K562 (cell line): ENCODE measurements around the gene NOL11. TPM values are rescaled to one million over a fixed set of nuclear protein-coding genes. Genes with fewer than 3 reads are reported as not detected.

Experiments
- ARNT ChIP-seq, 2 experiments: fragments of 450-650 bp; IDR thresholded peaks; 2 replicates each; pipeline ENCODE4 v1.6.1; 2016; ENCODE audit warnings: mild to moderate bottlenecking in 1 of 2
- CHD1 ChIP-seq: fragments of 200-600 bp; sonication (generic); IDR thresholded peaks from one replicate; pipeline ENCODE4 v1.6.1; 2012; ENCODE audit warnings: mild to moderate bottlenecking, moderate library complexity, low read length, inconsistent platforms
- CREB1 ChIP-seq, 2 experiments: sonication (generic) in 1 of 2; formaldehyde crosslinking in 1 of 2; IDR thresholded peaks; 2 replicates each; pipeline versions ENCODE4 v1.6.1 to v1.8.0; 2012 to 2022; ENCODE audit warnings: inconsistent platforms in 1 of 2, mild to moderate bottlenecking in 1 of 2, missing genetic modification reagents in 1 of 2, moderate library complexity in 1 of 2
- E2F6 ChIP-seq, 2 experiments: IDR thresholded peaks; 2 replicates each; pipeline ENCODE4 v1.6.1; 2011; ENCODE audit warnings: borderline replicate concordance in 1 of 2, control low read depth in 1 of 2, low read depth in 1 of 2, low read length in 1 of 2, mild to moderate bottlenecking in 1 of 2, mixed read lengths in 1 of 2, moderate library complexity in 1 of 2; ENCODE audit not compliant: insufficient read depth in 1 of 2, insufficient read length in 1 of 2, poor library complexity in 1 of 2, severe bottlenecking in 1 of 2; ENCODE audit errors: extremely low read depth in 1 of 2
- FOXP1 ChIP-seq: sonication (generic); formaldehyde crosslinking; IDR thresholded peaks from 2 replicates; pipeline ENCODE4 v1.8.0; 2022; ENCODE audit warnings: mild to moderate bottlenecking, missing genetic modification reagents
- HDAC1 ChIP-seq, 2 experiments: fragments of 450-650 bp; IDR thresholded peaks; 2 replicates each; pipeline ENCODE4 v1.6.1; 2016 to 2017; ENCODE audit warnings: inconsistent platforms in 1 of 2, mild to moderate bottlenecking in 1 of 2, moderate library complexity in 1 of 2
- MEIS2 ChIP-seq: fragments of 450-650 bp; IDR thresholded peaks from 2 replicates; pipeline ENCODE4 v1.6.1; 2014; ENCODE audit warnings: mild to moderate bottlenecking; ENCODE audit not compliant: partially characterized antibody
- MNT ChIP-seq, 2 experiments: fragments of 450-650 bp; conservative IDR thresholded peaks; 2 replicates each; pipeline ENCODE4 v1.6.1; 2017; ENCODE audit warnings: mild to moderate bottlenecking in 2 of 2, moderate library complexity in 2 of 2
- MYBL2 ChIP-seq, 2 experiments: fragments of 450-650 bp in 1 of 2; sonication (generic) in 1 of 2; formaldehyde crosslinking in 1 of 2; IDR thresholded peaks; 2 replicates each; pipeline versions ENCODE4 v1.6.1 to v1.8.1; 2017 to 2022; ENCODE audit warnings: borderline replicate concordance in 1 of 2, inconsistent platforms in 1 of 2, low read depth in 1 of 2, mild to moderate bottlenecking in 1 of 2, missing genetic modification reagents in 1 of 2, moderate library complexity in 1 of 2
- PBX2 ChIP-seq, 2 experiments: IDR thresholded peaks in 1 of 2; conservative IDR thresholded peaks in 1 of 2; 2 replicates each; pipeline ENCODE4 v1.6.1; 2016; ENCODE audit warnings: low read depth in 2 of 2, mild to moderate bottlenecking in 1 of 2, missing compliant biosample characterization in 1 of 2, missing genetic modification characterization in 1 of 2, moderate library complexity in 1 of 2
- PRDM10 ChIP-seq: fragments of 450-650 bp; IDR thresholded peaks from 2 replicates; pipeline ENCODE4 v1.6.1; 2018; ENCODE audit not compliant: partially characterized antibody
- RCOR1 ChIP-seq, 2 experiments: IDR thresholded peaks; 2 replicates each; pipeline ENCODE4 v1.6.1; 2012; ENCODE audit warnings: low read depth in 2 of 2, low read length in 2 of 2, borderline replicate concordance in 1 of 2, improper control_type of control experiment in 1 of 2
- TFAP4 ChIP-seq: sonication (generic); formaldehyde crosslinking; IDR thresholded peaks from 2 replicates; pipeline ENCODE4 v1.8.0; 2022; ENCODE audit warnings: missing genetic modification reagents, mild to moderate bottlenecking, moderate library complexity, borderline replicate concordance
- ZSCAN29 ChIP-seq: fragments of 450-650 bp; IDR thresholded peaks from 2 replicates; pipeline ENCODE4 v1.6.1; 2017
- polyA plus RNA-seq, 8 experiments: library from polyadenylated mRNA; depleted of rRNA in 4 of 8; stranded (reverse) in 5 of 8; unstranded in 3 of 8; fragments of >200 nt; fragmentation: Nextera tagmentation in 2 of 8; fragmentation: Illumina TruSeq in 1 of 8; extraction: Ambion mirVana in 2 of 8; extraction: Trizol in 1 of 8; gene quantifications; 2 replicates each; pipeline versions ENCODE4 v1.2.1 to v1.2.3, GENCODE V29; 2011 to 2014; ENCODE audit warnings: inconsistent platforms in 1 of 8, missing spikeins in 1 of 8
- total RNA-seq, 7 experiments: library from RNA; depleted of rRNA in 6 of 7; stranded (reverse); fragments of >200 nt in 6 of 7; fragmentation: Illumina TruSeq in 2 of 7; extraction: Trizol in 2 of 7; gene quantifications; 2 replicates each; pipeline versions ENCODE4 v1.2.1 to v1.2.3, GENCODE V29; 2011 to 2021; ENCODE audit warnings: low replicate concordance in 1 of 7

NOL11 gene
- total and polyA plus RNA-seq, 9 of the 15 experiments (the other 6 are each of a cell fraction or from before 2014, with no cell fraction given) = 61.1 to 175 (median 121) TPM

GRCh38 chr17:67718325-67718941 is 697 bp downstream of the NOL11 start (continued):
- TF ChIP-seq PRDM10 (peak; percentile 42), HDAC1 (IDR thresholded peaks at IDR 0.05) (peak in 1 of 2 experiments; percentile 64; a peak in 2 of 4 replicates), RCOR1 (IDR thresholded peaks at IDR 0.05; ENCODE audit: borderline replicate concordance in 1 of 2, low read depth in 2 of 2, low read length in 2 of 2) (peak in 1 of 2 experiments; percentile 33; a peak in 1 of 4 replicates), FOXP1 (CRISPR knock-in tag) (peak; percentile 72; the same call in 1 of the 2 replicates), TFAP4 (no peak), CREB1 (IDR thresholded peaks at IDR 0.05) (no peak), CREB1 (CRISPR knock-in tag; IDR thresholded peaks at IDR 0.05) (0 out of 2 replicates have a peak, but pooled peaks have one; percentile 9), E2F6 (IDR thresholded peaks at IDR 0.05; ENCODE audit: borderline replicate concordance in 1 of 2, extremely low read depth in 1 of 2, insufficient read depth in 1 of 2, insufficient read length in 1 of 2, low read depth in 1 of 2, low read length in 1 of 2, poor library complexity in 1 of 2, severe bottlenecking in 1 of 2) (peak in 1 of 2 experiments; percentile 57), MYBL2 (IDR thresholded peaks at IDR 0.05; ENCODE audit: low read depth) (no peak), MYBL2 (CRISPR knock-in tag; IDR thresholded peaks at IDR 0.05; ENCODE audit: borderline replicate concordance) (no peak), MEIS2 (peak; percentile 43), ARNT (IDR thresholded peaks at IDR 0.05) (0 out of 4 replicates have a peak, but pooled peaks of 1 of the 2 experiments have one; percentile 15), ZSCAN29 (peak; percentile 84), MNT (conservative IDR thresholded peaks at IDR 0.05) (peak in 1 of 2 experiments; percentile 28; a peak in 3 of 4 replicates), PBX2 (CRISPR knock-in tag; IDR thresholded peaks at IDR 0.05; ENCODE audit: low read depth) (no peak), PBX2 (tag; conservative IDR thresholded peaks at IDR 0.05; ENCODE audit: low read depth) (peak; percentile 35; the same call in 1 of the 2 replicates), CHD1 (no peak)
